Effector CD8-positive, alpha-beta T cell (primary cell): ENCODE results near the gene SNX25.

Experiments
- DNase-seq: peaks from one replicate; lab custom pipeline; 2025; lab: John Stamatoyannopoulos, UW

Gene SNX25

DNA sequence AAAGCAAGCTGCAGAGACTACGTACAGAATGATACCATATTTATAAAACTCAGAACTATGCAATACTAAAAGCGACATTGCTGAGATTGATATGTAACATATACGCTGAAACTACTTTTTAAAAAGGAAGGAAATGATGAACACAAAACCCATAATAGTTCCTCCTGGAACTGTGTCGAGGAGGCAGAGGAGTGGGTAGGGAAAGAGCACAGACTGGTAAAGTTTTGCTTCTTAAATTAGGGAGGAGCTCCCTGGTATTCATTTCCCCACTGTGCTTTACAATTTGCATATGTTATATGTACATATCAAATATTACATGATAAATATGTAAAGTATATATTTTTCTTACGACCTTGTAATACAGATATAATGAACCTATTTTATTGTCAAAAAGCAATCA is 202.5 kb downstream of the SNX25 start:
- DNase-seq = no peak

DNA sequence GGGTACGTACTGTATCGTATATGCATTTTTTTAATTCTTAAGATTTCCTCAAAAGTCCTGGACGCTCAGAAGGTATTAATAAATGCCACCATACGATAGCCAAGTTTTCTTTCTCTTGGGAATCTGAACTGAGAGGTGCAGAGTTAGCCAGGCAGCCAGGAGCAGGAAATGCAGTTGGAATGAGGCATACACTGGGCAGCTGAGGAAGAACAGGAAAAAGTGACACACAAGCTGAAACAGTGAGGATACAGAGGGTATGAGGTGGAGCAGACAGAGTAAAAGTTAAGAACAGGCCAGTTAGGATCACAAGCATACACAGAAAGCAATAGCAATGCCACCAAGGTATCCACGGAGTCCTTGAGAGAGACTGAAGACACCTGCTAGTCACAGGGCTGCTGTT is 203.0 kb downstream of the SNX25 start:
- no peak for DNase-seq
